ENCODE measurements around the gene PTPRCAP.

- no peak for TF ChIP-seq CTCF (IDR thresholded peaks at IDR 0.05)
- no peak for TF ChIP-seq POLR2AphosphoS5 (IDR thresholded peaks at IDR 0.05)
Measured at GRCh38 chr11:67449116-67449844, 11.8 kb upstream of the PTPRCAP start.

Data from transverse colon (tissue), 4 donors.